ENCODE data around the gene SCFD2.
"Not testable (repeated sequence)": the region's sequence is repeated elsewhere in the genome, so short reads cannot be mapped to it uniquely, and the experiment has no call there.

The SCFD2 gene

DNA sequence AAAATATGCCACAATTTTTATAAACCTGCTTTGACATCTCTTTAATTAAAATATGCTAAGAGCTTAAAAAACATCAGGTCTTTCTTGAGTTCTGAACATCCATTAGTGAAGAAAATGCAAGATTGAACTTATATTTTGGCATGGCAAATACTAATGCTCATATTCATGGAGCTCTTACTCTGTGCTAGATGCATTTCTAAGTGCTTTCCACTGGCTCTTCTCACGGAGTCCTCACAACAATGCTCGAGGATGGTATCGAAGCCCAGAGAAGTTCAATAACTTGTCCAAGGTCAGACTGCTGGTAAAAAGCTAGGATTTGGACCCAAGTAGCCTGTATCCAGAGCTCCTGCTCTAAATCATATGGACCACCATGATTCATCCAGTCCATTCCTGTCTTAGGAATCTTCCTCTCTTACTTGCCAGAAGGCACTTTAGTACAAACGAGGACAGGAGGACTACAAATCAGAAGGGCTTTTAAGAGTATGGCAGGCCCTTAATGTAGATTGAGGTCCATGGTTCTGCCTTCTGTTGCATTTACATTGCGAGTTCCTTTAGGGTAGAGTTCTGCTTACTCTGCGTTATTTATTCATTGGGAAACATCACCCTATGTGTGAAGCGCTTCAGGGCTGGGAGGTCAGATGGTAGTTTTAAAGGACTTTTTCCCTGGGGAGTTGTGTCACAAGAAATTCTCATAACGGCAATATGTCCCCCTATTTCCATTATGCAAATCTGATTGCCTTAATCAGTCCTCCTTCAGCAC, 304.6 kb downstream of the SCFD2 start:
- TF ChIP-seq ARNT (IDR thresholded peaks at IDR 0.05) (no peak), NFRKB (IDR thresholded peaks at IDR 0.05) (no peak), L3MBTL2 (conservative IDR thresholded peaks at IDR 0.05) (no peak), ELF4 (IDR thresholded peaks at IDR 0.05) (no peak), SP1 (IDR thresholded peaks at IDR 0.05) (no peak), BHLHE40 (IDR thresholded peaks at IDR 0.05; ENCODE audit: borderline replicate concordance) (no peak), FOXK2 (IDR thresholded peaks at IDR 0.05) (no peak), FOXM1 (IDR thresholded peaks at IDR 0.05; ENCODE audit: borderline replicate concordance) (no peak), LEF1 (IDR thresholded peaks at IDR 0.05; ENCODE audit: borderline replicate concordance) (no peak), CTBP1 (IDR thresholded peaks at IDR 0.05; ENCODE audit: borderline replicate concordance) (no peak), SUZ12 (IDR thresholded peaks at IDR 0.05) (no peak)
- no peak for DNase-seq (ENCODE audit: extremely low spot score)
- CTCF ChIA-PET: no interaction called here
- POLR2A ChIA-PET: no interaction called here

DNA sequence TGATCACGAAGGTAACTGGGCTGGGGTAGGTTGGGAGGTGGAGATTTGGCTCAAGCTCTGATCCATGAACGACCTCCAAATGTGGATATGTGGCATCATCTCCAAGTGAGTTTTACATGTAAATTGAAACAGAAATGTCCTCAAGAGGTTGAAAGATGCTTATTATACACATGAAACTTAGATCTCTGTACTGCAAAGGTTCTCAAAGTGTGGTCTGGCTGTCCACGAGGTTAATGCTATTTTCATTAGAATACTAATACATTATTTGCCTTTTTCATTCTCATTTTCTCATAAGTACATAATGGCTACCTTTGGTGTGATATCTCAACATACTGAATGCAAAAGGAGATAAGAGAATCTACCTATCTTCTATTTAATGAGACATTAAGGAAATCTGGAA, 305.6 kb downstream of the SCFD2 start:
- TF ChIP-seq FOXA1 (IDR thresholded peaks at IDR 0.05) (no peak), FOXM1 (IDR thresholded peaks at IDR 0.05; ENCODE audit: borderline replicate concordance) (no peak), TARDBP (IDR thresholded peaks at IDR 0.05) (no peak), SP1 (IDR thresholded peaks at IDR 0.05) (no peak), SUZ12 (IDR thresholded peaks at IDR 0.05) (no peak), BHLHE40 (IDR thresholded peaks at IDR 0.05; ENCODE audit: borderline replicate concordance) (no peak), CTBP1 (IDR thresholded peaks at IDR 0.05; ENCODE audit: borderline replicate concordance) (no peak), LEF1 (IDR thresholded peaks at IDR 0.05; ENCODE audit: borderline replicate concordance) (no peak), ELF4 (IDR thresholded peaks at IDR 0.05) (no peak), FOXK2 (IDR thresholded peaks at IDR 0.05) (no peak)
- TF ChIP-seq, protein P1, sequence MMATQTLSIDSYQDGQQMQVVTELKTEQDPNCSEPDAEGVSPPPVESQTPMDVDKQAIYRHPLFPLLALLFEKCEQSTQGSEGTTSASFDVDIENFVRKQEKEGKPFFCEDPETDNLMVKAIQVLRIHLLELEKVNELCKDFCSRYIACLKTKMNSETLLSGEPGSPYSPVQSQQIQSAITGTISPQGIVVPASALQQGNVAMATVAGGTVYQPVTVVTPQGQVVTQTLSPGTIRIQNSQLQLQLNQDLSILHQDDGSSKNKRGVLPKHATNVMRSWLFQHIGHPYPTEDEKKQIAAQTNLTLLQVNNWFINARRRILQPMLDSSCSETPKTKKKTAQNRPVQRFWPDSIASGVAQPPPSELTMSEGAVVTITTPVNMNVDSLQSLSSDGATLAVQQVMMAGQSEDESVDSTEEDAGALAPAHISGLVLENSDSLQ (IDR thresholded peaks at IDR 0.05): no peak
- no peak for DNase-seq (ENCODE audit: extremely low spot score)
- ChIA-PET POLR2A (no interaction called here), CTCF (no interaction called here)

DNA sequence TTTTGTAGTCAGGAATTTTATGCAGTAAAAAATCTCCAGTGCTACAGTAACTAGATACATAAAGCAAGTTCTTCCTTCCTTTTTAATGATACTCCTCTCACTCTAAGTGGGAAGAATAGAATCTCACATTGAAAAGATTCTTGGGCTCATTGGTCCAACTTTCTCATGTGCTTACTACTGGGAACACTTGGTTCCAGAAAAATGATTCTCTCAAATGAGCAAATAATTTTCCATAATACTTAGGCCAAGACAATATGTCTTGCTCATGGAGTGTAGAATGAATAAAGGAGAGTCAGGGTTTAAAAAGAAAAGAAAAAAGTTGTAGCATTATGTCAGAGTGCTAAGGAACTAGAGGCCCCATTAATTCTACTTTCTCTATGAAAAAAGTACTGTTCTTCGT, 306.0 kb downstream of the SCFD2 start:
- TF ChIP-seq ZNF384 (IDR thresholded peaks at IDR 0.05): no peak
- TF ChIP-seq, protein P1 (IDR thresholded peaks at IDR 0.05): no peak
- no peak for TF ChIP-seq LEF1 (IDR thresholded peaks at IDR 0.05; ENCODE audit: borderline replicate concordance)
- no peak for TF ChIP-seq ARNT (IDR thresholded peaks at IDR 0.05)
- TF ChIP-seq L3MBTL2 (conservative IDR thresholded peaks at IDR 0.05): no peak
- TF ChIP-seq FOXA1 (IDR thresholded peaks at IDR 0.05): no peak
- no peak for TF ChIP-seq BHLHE40 (IDR thresholded peaks at IDR 0.05; ENCODE audit: borderline replicate concordance)
- TF ChIP-seq TARDBP (IDR thresholded peaks at IDR 0.05): no peak
- TF ChIP-seq CTBP1 (IDR thresholded peaks at IDR 0.05; ENCODE audit: borderline replicate concordance): no peak
- ChIA-PET POLR2A (no interaction called here), CTCF (no interaction called here)
- DNase-seq (ENCODE audit: extremely low spot score): no peak

DNA sequence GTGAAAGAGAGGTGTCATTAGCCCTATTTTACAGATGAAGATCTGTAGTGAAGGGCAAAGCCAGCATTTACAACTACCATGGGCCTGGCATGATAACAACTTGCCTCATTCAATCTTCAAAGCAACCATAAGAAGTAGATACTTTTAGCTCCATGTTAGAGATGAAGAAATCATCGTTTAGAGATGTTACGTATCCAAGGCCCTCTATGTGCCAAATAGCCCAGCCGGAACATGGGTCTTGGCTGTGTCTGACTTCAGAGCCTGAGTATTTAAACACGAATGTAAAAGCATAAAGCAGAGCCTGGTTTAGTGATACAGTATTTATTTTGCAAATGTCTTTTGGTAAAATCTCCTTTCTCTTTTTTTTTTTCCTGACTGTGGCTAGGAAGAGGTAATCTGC, 306.6 kb downstream of the SCFD2 start:
- ChIA-PET POLR2A (no interaction called here), CTCF (no interaction called here)
- no peak for DNase-seq (ENCODE audit: extremely low spot score)
- no peak for TF ChIP-seq FOXM1 (IDR thresholded peaks at IDR 0.05; ENCODE audit: borderline replicate concordance)
- TF ChIP-seq CTBP1 (IDR thresholded peaks at IDR 0.05; ENCODE audit: borderline replicate concordance): no peak
- TF ChIP-seq FOXK2 (IDR thresholded peaks at IDR 0.05): no peak
- no peak for TF ChIP-seq ZNF384 (IDR thresholded peaks at IDR 0.05)
- TF ChIP-seq NFRKB (IDR thresholded peaks at IDR 0.05): no peak
- TF ChIP-seq SP1 (IDR thresholded peaks at IDR 0.05): no peak

DNA sequence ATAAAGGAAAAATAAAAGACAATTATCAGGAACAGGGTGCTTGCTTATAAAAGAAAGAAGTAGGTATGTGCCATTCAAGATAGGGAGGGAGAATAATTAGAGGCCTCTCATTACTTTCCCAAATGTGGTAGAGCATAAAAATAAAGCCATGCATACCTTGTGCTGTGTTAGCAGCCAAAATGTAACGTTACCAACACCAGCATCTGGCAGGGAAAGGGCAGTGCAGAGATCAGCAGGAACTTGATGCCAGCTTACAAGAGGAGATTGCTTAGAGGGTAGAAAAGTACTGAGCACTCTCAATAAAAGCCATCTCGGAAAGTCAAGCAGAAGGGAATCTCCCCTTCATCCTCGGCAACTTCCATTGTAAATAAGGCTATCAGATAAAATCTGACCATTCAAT, 308.2 kb downstream of the SCFD2 start:
- DNase-seq (ENCODE audit: extremely low spot score): no peak
- no peak for TF ChIP-seq TARDBP (IDR thresholded peaks at IDR 0.05)
- no peak for TF ChIP-seq HDGF (IDR thresholded peaks at IDR 0.05; ENCODE audit: borderline replicate concordance)
- no peak for TF ChIP-seq BHLHE40 (IDR thresholded peaks at IDR 0.05; ENCODE audit: borderline replicate concordance)
- TF ChIP-seq ELF4 (IDR thresholded peaks at IDR 0.05): no peak
- TF ChIP-seq FOXM1 (IDR thresholded peaks at IDR 0.05; ENCODE audit: borderline replicate concordance): no peak
- no peak for TF ChIP-seq FOXK2 (IDR thresholded peaks at IDR 0.05)
- TF ChIP-seq SUZ12 (IDR thresholded peaks at IDR 0.05): no peak
- TF ChIP-seq, protein P1 (IDR thresholded peaks at IDR 0.05): no peak
- no peak for TF ChIP-seq SP1 (IDR thresholded peaks at IDR 0.05)
- TF ChIP-seq NFRKB (IDR thresholded peaks at IDR 0.05): no peak
- no peak for TF ChIP-seq ARNT (IDR thresholded peaks at IDR 0.05)
- no peak for TF ChIP-seq ZNF384 (IDR thresholded peaks at IDR 0.05)
- TF ChIP-seq L3MBTL2 (conservative IDR thresholded peaks at IDR 0.05): no peak
- no peak for TF ChIP-seq LEF1 (IDR thresholded peaks at IDR 0.05; ENCODE audit: borderline replicate concordance)
- ChIA-PET POLR2A (no interaction called here), CTCF (no interaction called here)

DNA sequence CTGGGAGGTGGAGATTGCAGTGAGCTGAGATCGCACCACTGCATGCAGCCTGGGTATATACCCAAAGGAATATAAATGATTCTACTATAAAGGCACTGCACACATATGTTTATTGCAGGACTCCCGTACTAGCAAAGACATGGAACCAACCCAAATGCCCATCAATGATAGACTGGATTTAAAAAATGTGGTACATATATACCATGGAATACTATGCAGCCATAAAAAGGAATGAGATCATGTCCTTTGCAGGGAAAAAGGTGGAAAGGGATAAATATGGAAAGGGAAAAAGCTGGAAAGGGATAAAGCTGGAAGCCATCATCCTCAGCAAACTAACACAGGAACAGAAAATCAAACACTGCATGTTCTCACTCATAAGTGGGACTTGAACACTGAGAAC, 308.8 kb downstream of the SCFD2 start:
- CTCF ChIA-PET; DNase-seq (ENCODE audit: extremely low spot score); POLR2A ChIA-PET: not testable (repeated sequence)
